Measurements from ENCODE around the gene FEN1.

FEN1 gene

DNA sequence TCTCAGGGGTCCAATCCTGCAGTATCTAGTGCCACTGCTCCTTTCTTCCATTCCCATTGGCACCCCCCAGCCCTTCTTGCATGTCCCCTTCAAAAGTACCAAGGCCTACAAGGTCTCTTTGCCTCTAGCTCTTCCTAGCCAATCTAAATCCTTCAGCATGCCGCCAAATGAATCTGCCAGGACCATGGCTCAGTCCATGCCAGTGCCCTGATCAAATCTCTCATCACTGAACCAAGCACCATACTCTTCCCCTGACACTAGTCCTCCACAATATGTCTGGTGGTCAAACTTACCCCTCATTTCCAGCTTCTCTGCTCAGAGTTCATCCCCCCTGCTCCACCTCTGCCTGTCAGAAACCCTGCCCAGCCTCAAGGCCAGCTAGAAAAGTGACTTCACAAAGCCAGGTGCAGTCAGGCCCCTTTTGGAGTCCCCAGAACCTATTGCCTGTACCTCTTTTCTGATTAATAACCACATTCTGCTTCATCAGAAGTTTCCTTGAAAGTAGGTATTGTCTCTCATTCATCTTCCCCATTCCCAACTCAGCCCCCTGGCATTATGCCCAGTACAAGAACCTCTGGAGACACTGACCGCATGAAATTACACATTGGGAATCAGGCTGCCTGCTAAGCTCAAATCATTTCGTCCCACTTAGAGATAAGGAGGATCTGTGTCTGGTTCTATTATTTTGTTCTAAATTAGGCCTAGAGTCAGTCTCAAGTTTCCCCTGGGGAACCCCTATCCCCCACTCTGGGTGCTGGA lies 11.4 kb downstream of the FEN1 start:
- no peak for TF ChIP-seq CREB1 (IDR thresholded peaks at IDR 0.05; ENCODE audit: low read depth)
- TF ChIP-seq EGR1 (IDR thresholded peaks at IDR 0.05): no peak
- TF ChIP-seq TAF1 (IDR thresholded peaks at IDR 0.05; ENCODE audit: low read depth): no peak
- TF ChIP-seq TCF12 (IDR thresholded peaks at IDR 0.05; ENCODE audit: low read depth): no peak
- TF ChIP-seq NFIC (IDR thresholded peaks at IDR 0.05): no peak
- no peak for TF ChIP-seq RAD21 (IDR thresholded peaks at IDR 0.05; ENCODE audit: low read depth)
- no peak for TF ChIP-seq CEBPB (IDR thresholded peaks at IDR 0.05)
- no peak for TF ChIP-seq YY1 (IDR thresholded peaks at IDR 0.05; ENCODE audit: low read depth)

- TF ChIP-seq NFIC (IDR thresholded peaks at IDR 0.05) (no peak), FOXM1 (IDR thresholded peaks at IDR 0.05; ENCODE audit: borderline replicate concordance, low read depth) (no peak), MAX (IDR thresholded peaks at IDR 0.05) (no peak), TAF1 (IDR thresholded peaks at IDR 0.05; ENCODE audit: low read depth) (no peak), TCF12 (IDR thresholded peaks at IDR 0.05; ENCODE audit: low read depth) (no peak), CREB1 (IDR thresholded peaks at IDR 0.05; ENCODE audit: low read depth) (no peak), YY1 (IDR thresholded peaks at IDR 0.05; ENCODE audit: low read depth) (no peak), ZBTB7A (IDR thresholded peaks at IDR 0.05; ENCODE audit: low read depth) (no peak), EP300 (IDR thresholded peaks at IDR 0.05; ENCODE audit: borderline replicate concordance) (no peak), TEAD4 (IDR thresholded peaks at IDR 0.05) (no peak), CEBPB (IDR thresholded peaks at IDR 0.05) (no peak), RAD21 (IDR thresholded peaks at IDR 0.05; ENCODE audit: low read depth) (no peak), EGR1 (IDR thresholded peaks at IDR 0.05) (no peak), REST (IDR thresholded peaks at IDR 0.05; ENCODE audit: low read depth) (no peak)
- TF ChIP-seq, protein P1, sequence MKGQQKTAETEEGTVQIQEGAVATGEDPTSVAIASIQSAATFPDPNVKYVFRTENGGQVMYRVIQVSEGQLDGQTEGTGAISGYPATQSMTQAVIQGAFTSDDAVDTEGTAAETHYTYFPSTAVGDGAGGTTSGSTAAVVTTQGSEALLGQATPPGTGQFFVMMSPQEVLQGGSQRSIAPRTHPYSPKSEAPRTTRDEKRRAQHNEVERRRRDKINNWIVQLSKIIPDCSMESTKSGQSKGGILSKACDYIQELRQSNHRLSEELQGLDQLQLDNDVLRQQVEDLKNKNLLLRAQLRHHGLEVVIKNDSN (IDR thresholded peaks at IDR 0.05): no peak
Measured at GRCh38 chr11:61805146-61805545, 12.4 kb downstream of the FEN1 start.

DNA sequence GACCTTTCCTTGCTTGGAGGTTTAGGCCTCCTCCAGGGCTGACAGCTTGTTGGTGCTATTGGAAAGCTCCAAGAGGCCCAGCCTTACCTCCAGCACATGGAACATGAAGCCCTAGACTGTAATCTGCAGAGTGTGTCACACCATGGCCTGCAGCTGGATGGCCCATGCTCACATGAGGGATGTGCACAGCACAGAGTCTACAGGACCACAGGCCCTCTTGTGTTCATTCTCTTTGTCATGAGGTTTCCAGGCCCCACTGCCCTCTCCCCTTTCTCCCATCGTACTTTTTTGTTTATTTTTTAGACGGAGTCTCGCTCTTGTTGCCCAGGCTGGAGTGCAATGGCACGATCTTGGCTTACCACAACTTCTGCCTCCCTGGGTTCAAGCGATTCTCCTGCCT lies 14.1 kb downstream of the FEN1 start:
- TF ChIP-seq NFIC (IDR thresholded peaks at IDR 0.05): no peak
- TF ChIP-seq REST (IDR thresholded peaks at IDR 0.05; ENCODE audit: low read depth): no peak
- TF ChIP-seq CREB1 (IDR thresholded peaks at IDR 0.05; ENCODE audit: low read depth): no peak
- no peak for TF ChIP-seq RAD21 (IDR thresholded peaks at IDR 0.05; ENCODE audit: low read depth)
- no peak for TF ChIP-seq FOXM1 (IDR thresholded peaks at IDR 0.05; ENCODE audit: borderline replicate concordance, low read depth)
- TF ChIP-seq TAF1 (IDR thresholded peaks at IDR 0.05; ENCODE audit: low read depth): no peak
- no peak for TF ChIP-seq ZBTB7A (IDR thresholded peaks at IDR 0.05; ENCODE audit: low read depth)
- TF ChIP-seq, protein P1 (IDR thresholded peaks at IDR 0.05): no peak
- no peak for TF ChIP-seq YY1 (IDR thresholded peaks at IDR 0.05; ENCODE audit: low read depth)
- no peak for TF ChIP-seq TCF12 (IDR thresholded peaks at IDR 0.05; ENCODE audit: low read depth)
- TF ChIP-seq TEAD4 (IDR thresholded peaks at IDR 0.05): no peak
- no peak for TF ChIP-seq EP300 (IDR thresholded peaks at IDR 0.05; ENCODE audit: borderline replicate concordance)
- TF ChIP-seq MAX (IDR thresholded peaks at IDR 0.05): no peak
- no peak for TF ChIP-seq CEBPB (IDR thresholded peaks at IDR 0.05)
- no peak for TF ChIP-seq EGR1 (IDR thresholded peaks at IDR 0.05)

DNA sequence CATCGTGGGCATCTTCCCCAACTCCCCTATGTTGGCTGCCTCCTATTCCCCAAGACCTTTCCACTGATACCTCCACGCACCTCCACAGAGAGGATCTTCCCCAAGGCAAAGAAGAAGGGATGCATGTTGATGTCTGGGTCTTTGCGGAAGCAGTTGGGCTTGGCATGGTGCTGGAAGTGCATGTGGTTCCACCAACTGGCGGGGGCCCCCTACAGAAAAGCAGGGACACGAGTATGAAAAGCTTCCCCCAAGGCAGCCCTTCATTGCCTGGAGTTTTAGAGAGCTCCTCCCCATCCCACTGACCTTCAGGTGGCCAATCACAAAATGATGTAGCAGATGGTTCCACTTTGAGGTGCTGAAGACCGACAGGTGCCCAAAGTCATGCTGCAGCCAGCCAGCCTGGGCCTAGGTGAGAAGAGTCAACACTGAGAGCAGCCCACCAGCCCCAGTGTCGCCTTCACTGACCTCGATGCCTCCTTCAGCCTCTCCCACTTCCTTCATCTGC lies 18.0 kb downstream of the FEN1 start:
- no peak for TF ChIP-seq TAF1 (IDR thresholded peaks at IDR 0.05; ENCODE audit: low read depth)
- TF ChIP-seq YY1 (IDR thresholded peaks at IDR 0.05; ENCODE audit: low read depth): no peak

- TF ChIP-seq ZBTB7A (IDR thresholded peaks at IDR 0.05; ENCODE audit: low read depth): no peak
- no peak for TF ChIP-seq EP300 (IDR thresholded peaks at IDR 0.05; ENCODE audit: borderline replicate concordance)
- no peak for TF ChIP-seq MAX (IDR thresholded peaks at IDR 0.05)
- no peak for TF ChIP-seq YY1 (IDR thresholded peaks at IDR 0.05; ENCODE audit: low read depth)
- TF ChIP-seq REST (IDR thresholded peaks at IDR 0.05; ENCODE audit: low read depth): no peak
- no peak for TF ChIP-seq NFIC (IDR thresholded peaks at IDR 0.05)
- TF ChIP-seq TAF1 (IDR thresholded peaks at IDR 0.05; ENCODE audit: low read depth): no peak
- no peak for TF ChIP-seq EGR1 (IDR thresholded peaks at IDR 0.05)
- TF ChIP-seq CEBPB (IDR thresholded peaks at IDR 0.05): no peak
- no peak for TF ChIP-seq TEAD4 (IDR thresholded peaks at IDR 0.05)
- TF ChIP-seq FOXM1 (IDR thresholded peaks at IDR 0.05; ENCODE audit: borderline replicate concordance, low read depth): no peak
- TF ChIP-seq TCF12 (IDR thresholded peaks at IDR 0.05; ENCODE audit: low read depth): no peak
Measured at GRCh38 chr11:61811831-61812230, 19.1 kb downstream of the FEN1 start.
